DMS153 (cell line): ENCODE data around the gene MEMO1.
"Not testable (repeated sequence)": the region's sequence is repeated elsewhere in the genome, so short reads cannot be mapped to it uniquely, and the experiment has no call there.

Experiments used
- DNase-seq: peaks from one replicate; lab custom pipeline; 2025; lab: John Stamatoyannopoulos, UW

The MEMO1 gene

DNA sequence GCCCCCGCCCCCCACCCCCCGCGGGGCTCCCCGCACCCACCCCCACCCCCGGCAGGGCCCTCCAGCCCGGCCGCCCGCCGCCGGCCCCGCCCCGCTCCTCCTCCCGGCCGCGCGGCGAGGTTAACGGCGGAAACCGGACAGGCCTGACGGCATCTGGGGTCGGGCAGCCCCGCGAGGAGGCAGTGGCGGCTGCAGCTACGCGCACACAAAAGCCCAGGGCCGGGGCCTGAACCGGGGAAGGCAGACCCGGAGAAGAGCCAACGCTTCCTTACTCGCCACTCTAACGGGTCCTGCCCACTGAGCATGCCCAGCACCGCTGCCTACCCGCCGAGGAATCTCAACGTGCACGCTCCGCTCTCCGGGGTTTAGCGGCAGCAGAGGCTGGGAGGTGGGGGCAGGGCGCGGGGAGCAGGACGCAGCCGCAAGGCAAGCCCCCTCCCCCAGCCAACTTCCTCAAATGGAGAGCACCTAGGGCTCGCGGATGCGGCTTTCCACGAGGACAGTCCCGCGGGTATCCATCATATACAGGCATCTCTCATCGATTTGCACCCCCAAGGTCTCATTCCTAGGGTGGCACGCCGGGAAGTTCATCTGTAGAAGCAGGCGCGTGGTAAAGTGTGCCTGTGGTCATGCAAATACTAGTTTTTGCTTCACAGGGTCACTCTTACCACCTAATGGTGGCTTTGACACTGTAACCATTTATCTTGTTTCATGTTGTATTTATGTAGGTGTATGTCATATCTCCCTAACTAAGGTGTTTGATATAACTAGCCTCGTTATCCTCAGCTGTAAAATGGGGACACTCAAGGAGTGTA is at the start of gene MEMO1:
TSS of gene MEMO1 (minus strand) at position 339 of the 815 bp plus-strand sequence. CDS start 761 bp downstream, outside the sequence.
- peak; percentile 92 for DNase-seq

DNA sequence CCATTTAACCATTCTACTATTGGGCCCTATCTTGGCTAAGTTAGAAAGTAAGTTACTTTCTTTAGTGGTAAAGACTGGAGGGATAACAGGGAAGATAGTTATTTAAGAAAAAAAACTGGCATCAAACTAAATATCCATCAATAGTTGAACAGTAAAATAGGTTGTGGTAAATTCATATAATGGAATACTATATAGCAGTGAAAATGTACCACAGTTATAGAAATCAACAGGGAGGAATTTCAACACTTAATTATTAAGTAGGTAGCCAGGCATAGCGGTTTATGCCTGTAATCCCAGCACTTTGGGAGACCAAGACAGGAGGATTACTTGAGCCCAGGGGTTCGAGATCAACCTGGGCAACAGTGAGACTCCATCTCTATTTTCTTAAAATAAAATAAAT is 49.5 kb upstream of the MEMO1 start:
- DNase-seq, result no peak

DNA sequence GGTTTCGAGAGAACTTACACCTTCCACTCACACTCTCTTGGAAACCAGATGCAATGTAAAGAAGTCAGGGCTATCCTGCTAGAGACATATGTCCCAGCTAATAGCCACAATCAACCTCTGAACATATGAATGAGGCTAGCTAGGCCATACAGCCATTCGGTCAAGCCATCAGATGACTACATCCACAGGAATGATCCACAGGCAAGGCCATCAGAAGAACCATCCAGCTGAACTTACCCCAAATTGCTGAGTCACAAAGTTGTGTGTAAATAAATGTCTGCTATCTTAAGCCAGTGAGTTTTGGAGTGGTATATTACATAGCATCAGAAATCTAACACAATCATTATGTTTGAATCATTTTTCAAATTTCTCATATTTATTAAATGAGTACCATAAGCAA is 47.3 kb upstream of the MEMO1 start:
- no peak for DNase-seq

DNA sequence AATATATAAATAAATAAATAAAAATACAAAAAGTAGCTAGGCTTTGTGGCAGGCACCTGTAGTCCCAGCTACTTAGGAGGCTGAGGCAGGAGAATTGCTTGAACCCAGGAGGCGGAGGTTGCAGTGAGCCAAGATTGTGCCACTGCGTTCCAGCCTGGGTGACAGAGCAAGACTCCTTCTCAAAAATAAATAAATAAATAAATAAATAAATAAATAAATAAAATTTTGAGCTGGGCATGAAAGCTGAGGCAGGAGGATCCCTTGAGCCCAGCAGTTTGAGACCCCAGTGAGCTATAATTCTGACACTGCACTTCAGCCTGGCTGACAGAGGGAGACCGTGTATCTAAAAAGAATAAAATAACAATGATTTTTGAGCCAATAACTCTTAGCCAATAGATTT is 43.8 kb upstream of the MEMO1 start:
- not testable (repeated sequence) for DNase-seq

DNA sequence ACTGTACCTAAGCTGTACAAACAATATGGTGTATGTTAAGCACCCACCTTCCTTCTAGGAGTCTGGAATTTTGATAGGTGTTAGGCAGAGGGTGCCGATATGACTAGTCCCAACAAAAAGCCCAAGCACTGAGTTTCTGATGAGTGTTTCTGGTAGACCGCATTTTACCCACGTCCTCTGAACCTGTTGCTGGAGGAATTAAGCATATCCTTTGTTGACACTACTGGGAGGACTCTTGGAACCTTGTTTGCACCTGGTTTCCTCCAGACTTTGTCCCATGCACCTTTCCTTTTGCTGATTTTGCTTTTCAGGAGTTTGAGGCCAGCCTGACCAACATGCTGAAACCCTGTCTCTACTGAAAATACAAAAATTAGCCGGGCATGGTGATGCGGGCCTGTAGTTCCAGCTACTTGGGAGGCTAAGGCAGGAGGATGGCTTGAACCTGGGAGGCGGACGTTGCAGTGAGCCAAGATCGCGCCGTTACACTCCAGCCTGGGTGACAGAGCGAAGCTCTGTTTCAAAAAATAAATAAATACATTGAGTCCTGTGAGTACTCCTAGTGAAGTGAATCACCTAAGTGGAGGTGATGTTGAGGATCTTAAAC is 41.1 kb upstream of the MEMO1 start:
- no peak for DNase-seq

DNA sequence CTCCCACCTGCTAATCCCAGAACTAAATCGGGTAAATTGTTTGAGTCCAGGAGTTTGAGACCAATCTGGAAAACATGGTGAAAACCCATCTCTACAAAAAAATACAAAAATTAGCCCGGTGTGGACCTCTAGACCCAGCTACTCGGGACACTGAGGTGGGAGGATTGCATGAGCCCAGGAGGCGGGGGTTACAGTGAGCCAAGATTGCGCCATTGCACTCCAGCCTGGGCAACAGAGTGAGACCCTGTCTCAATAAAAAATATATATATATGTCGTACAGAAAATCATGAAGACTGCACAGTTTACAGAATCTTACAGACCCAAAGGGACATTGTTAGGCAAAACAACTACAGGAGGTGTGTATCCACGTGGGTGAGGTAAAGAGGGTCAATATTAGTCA is 32.8 kb upstream of the MEMO1 start:
- DNase-seq, result no peak

DNA sequence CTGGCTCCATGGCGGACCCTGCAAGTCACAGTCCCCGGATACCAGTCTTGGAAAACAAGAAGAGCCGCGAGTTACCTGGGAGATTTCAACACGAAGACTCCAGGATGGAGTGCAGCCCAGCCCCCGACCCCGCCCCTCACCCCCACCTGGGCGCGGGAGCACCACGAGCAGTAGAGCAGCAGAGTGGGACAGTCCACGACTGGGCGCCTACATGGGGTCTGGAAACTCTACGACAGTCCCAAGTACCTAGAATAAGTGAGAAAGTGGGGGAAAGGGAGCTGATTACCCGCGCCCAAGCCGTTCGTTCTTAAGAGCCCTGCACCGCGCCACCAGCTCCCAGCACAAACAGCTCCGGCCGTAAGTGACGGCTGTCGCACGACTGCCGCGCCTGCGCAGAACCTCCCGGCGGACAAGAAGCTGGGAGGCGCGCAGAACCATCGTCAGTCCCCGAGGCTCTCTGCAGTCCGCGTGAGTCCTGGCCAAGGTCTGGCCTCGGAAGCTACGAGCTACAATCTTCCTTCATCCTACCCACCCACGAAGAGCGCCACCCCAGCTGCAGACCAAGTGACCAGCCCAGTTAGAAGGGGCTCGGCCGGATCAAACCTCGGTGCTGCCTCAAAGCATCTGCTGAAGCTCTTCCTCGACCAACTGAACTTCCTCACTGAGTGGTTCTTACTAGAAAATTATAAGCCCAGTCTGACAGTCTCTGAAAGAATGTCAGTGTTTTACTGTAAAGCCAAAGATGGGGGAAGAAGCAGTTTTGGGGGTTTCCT is 28.8 kb upstream of the MEMO1 start, which contains the start of gene DPY30:
TSS of gene DPY30 (minus strand) at position 359 of the 773 bp plus-strand sequence. CDS start at position 10, 349 bp downstream.
- peak; percentile 83 for DNase-seq

DNA sequence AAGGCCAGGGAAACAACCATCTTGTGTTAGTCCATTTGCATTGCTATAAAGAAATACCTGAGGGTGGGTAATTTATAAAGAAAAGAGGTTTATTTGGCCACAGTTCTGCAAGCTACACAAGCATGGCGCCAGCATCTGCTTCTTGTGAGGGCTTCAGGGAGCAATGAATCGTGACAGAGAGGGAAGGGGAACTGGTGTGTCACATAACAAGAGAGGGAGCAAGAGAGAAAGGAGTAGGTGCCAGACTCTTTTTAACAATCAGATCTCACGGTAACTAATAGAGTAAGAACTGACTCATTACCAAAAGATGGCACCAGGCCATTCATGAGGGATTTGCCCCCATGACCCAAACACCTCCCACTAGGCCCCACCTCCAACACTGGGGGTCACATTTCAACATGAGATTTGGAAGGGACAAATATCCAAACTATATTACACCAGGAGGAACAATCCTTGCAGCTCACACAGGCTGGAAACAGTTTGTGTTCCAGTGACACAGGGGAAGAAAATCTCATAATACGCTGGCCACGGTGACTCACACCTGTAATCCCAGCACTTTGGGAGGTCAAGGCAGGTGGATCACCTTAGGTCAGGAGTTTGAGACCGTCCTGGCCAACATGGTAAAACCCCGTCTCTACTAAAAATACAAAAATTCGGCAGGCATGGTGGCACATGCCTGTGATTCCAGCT is 23.5 kb upstream of the MEMO1 start:
- not testable (repeated sequence) for DNase-seq

DNA sequence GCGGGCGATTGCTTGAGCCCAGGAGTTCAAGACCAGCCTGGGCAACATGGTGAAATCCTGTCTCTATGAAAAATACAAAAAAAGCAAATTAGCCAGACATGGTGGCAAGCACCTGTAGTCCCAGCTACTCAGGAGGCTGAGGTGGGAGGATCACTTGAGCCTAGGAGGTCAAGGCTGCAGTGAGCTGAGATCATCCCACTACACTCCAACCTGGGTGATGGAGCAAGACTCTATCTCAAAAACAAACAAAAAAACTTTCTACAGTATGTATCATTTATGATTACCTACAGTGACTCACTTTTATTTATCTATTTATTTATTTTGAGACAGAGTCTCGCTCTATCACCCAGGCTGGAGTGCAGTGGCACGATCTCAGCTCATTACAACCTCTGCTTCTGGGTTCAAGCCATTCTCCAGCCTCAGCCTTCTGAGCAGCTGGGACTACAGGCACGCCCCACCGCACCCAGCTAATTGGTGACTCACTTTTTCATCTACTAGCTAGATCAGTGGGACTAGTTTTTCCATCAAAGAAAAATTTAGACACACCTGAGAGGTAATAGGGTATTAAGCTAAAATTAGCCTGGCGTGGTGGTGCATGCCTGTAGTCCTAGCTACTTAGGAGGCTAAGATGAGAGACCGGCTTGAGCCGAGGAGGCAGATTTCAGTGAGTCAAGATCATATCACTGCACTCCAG is 8.1 kb upstream of the MEMO1 start:
- not testable (repeated sequence) for DNase-seq

DNA sequence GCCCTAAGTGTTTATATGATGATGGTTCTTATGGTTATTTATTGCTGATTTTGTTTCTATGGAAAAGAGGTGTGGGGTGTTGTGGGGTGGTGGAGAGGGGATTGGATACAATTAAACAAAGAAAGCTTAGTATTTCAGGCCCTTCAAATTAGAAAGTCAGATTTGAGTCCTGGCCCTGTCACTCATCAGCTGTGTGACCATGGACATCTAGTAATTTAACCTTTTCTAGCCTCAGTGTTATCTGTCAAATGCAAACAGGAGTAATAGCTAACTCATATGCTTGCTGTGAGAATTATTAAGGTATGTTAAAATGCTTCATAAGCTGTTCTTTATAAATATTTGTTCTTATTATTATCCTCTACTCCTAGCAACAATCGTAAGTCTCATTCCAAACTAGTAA is 2.1 kb upstream of the MEMO1 start:
- no peak for DNase-seq

DNA sequence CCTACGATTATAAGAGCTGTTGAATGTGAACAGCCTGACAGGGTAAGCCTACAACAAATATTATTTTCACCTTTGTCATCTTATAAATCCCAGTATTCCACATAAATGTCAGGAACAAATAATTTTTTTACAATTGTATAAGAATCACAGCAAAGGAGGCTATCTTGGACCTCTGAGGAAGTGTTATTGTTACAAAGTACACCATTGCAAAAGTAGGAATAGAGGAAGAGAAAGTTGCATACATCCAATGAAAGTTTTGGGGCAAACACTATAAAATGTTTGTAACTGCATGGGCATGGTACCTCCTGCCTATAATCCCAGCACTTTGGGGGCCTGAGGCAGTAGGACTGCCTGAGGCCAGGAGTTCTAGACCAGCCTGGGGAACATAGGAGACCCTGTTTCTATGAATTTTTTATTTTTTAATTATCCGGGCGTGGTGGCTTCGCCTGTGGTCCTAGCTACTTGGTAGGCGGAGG is 715 bp upstream of the MEMO1 start:
- DNase-seq, result no peak

DNA sequence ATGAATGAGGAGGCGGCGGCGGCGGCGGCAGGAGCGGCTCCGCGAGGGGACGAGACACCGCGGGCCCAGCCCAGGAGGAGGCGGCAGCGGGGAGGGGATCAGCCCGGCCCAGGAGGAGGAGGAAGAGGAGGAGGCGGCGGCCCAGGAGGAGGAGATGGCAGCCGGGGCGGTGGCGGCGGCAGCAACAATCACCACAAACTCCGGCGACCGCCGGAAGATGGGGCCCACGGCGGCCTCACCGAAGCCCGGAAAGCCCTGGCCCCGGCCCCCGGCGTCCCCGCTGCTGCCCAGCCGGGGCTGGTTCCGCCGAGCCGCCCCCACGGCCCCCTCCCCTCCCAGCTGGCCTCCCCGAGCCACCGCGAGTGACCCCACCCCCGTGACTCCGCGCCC is 533 bp downstream of the MEMO1 start:
- DNase-seq, result not testable (repeated sequence)

DNA sequence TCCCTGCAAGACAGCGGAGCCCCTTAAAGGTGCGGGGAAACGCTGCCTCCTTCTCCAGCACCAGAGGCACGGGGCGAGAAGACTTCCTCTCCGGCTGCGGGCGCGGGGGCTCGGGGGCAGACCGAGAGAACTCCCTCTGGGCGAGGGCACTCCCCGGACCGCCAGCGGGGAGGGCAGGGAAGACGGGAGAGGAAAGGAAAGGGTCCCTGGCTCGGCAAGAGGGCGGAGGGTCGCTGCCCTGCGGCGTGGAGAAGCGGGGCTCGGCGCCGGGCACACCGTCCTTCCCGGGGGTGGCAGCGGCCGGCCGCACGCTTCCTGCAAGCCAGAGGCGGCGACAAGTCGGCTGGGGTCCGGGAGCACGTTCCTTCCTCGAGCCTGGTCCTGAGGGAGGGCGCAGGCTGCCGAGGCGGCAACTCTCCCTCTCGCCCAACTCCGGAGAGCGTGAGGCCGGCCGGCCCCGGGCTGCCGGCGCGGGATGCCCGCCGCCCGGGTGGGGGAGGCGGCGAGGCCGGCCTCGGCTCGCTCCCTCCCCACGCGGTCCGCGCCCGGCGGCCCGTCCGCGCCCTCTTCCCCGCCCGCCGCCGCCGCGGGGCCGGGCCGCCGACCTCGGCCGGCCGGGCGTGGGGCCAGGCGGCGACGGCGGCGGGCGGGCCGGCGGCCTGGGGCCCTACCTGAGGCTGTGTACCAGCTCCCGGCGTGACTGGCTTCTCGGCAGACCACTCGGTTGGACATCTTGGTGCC is 1.1 kb downstream of the MEMO1 start:
- DNase-seq, result no peak

DNA sequence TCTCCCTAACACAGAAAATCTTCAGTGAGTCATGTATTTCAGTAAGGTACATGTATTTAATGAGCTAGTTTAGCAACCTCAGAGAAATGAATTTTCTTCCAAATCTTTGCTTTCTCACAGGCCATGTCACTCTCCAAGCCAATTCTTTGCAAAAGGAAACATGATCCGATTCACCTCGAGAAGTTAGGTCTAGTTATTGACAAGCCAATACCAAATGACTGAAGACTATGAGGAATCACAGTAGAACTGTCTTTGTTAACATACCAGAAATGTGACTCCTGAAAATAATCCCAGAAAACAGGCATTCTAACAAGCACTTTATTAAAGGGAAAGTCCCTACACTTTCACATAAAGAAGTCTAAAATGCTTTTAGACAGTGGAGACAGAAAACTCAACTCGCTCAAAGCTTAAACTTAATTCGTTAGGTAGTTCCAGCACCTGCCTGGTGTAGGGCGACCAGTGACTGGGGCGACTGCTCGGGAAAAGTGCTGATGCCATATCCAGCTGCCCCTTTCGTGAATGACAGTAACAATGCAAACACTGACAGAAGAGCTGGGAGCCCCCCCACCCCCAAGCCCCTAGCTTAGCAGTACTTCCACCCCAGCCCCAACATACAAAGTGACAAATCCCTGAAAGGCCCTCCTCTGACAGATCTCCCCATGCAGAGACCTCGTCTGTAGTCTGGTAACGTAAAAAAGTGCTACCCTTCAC is 1.8 kb downstream of the MEMO1 start:
- DNase-seq, result no peak

DNA sequence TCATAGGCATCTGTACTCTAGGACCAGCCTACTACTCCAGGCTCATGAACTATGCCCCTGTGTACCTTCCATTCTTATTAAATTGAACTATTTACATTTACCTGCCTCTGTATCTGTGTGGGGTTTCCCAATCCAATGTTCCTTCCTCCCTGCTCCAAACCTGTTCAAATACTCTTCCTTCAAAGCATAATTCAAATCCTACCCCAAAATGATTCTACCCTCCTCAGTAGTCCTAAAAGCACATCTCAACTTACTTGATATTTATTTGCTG is 3.8 kb downstream of the MEMO1 start:
- no peak for DNase-seq

DNA sequence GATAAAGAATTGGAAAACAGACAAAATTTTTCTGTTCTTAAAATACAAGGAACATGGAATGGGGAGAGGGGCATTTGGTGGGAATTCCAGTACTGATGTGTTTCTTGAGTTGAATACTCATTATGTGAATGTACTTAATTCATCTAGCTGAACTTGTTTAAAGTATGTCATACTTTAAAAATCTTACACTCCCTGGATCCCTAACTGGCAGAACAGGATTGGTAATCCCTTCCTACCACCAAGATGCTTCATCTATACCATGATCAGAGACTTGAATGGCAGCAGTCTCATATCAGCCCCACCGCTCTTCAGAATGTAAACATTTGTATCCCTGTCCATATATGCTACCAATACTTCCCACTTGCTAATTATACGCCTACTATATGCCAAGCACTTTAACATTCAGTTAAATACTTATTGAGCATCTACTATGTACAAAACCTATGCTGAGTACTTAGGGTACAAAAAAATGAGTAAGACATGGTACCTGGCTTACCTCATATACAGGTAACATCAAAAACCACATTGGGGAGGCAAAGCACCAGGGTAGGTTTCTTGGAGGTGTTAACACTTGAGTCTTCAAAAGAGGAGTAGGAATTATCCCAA is 5.3 kb downstream of the MEMO1 start:
- no peak for DNase-seq

DNA sequence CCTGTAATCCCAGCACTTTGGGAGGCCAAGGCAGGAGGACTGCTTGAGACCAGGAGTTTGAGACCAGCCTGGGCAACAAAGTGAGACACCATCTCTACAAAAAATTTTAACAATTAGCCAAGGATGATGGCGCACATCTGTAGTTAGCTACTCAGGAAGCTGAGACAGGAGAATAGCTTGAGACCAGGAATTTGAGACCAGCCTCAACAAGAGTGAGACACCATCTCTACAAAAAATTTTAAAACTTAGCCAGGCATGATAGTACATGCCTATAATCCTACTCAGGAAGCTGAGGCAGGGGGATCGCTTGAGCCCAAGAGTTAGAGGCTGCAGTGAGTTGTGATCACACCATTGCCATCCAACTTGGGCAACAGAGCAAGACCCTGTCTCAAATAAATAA is 7.0 kb downstream of the MEMO1 start:
- no peak for DNase-seq

DNA sequence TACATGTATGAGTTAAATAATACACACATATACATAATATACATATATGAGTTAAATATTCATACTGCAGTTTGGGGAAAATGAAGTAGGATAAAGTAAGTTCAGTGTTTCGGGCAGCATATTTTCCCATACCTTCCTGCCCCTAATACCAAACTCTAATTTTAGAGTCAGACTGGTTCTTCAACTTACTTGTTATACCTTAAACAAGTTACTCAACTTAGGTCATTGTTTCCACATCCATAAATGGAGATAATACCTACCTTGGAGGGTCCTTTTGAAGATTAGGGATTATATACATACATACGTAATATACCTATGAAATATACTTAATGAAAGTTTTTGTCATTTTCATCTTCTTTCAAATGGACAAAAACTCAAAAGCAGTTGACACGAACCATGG is 8.4 kb downstream of the MEMO1 start:
- DNase-seq, result no peak

DNA sequence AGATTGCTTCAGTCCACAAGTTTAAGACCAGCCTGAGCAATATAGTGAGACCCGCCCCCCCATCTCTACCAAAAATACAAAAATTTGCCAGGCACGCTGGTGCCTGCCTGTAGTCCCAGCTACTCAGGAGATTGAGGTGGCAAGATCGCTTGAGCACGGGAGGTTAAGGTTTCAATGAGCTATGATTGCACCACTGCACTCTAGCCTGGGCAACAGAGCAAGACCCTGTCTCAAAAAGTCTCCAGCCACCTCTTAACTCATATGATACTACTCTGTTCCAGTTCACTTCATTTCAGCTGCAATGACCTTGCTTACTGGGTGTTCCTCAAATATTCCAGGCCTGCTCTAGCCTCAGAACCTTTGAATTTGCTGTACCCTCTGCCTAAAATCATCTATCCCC is 11.4 kb downstream of the MEMO1 start:
- DNase-seq, result no peak
